ENCODE results near the gene LGMN.

GRCh38 chr14:92728759-92729364 lies 19.6 kb downstream of the LGMN start:
- no peak for TF ChIP-seq YY1 (IDR thresholded peaks at IDR 0.05; ENCODE audit: insufficient read depth, insufficient read length)
- no peak for TF ChIP-seq ZNF274 (IDR thresholded peaks at IDR 0.05; ENCODE audit: low read depth, low read length)
- no peak for TF ChIP-seq SUZ12 (IDR thresholded peaks at IDR 0.05; ENCODE audit: extremely low read depth, insufficient read depth, insufficient read length)

Data from NT2/D1 (cell line).